Vagina (tissue), 2 donors: ENCODE results near the gene ZNF70. TPM values are rescaled to one million over a fixed set of nuclear protein-coding genes. Genes with fewer than 3 reads are reported as not detected.
"Not testable (repeated sequence)": the region's sequence is repeated elsewhere in the genome, so short reads cannot be mapped to it uniquely, and the experiment has no call there.

Source experiments
- DNase-seq, 2 donors: peaks; one replicate each; pipeline ENCODE4 v3.0.0-alpha.2; 2017; ENCODE audit errors: extremely low spot score in 2 of 2
- H3K27ac ChIP-seq: fragments of 200-600 bp; sonication (generic); one replicate; pipeline ENCODE4 v1.5.1; 2019
- H3K27me3 ChIP-seq: fragments of 200-600 bp; sonication (generic); one replicate; pipeline ENCODE4 v1.5.1; 2019
- H3K36me3 ChIP-seq, 2 donors: fragments of 200-600 bp; sonication (generic); one replicate each; pipeline ENCODE4 v1.5.1; 2017 to 2019
- H3K4me1 ChIP-seq: fragments of 200-600 bp; sonication (generic); one replicate; pipeline ENCODE4 v1.5.1; 2019
- H3K4me3 ChIP-seq, 2 donors: fragments of 200-600 bp; sonication (generic); 1 replicate in 1 of 2; 2 replicates in 1 of 2; pipeline ENCODE4 v1.5.1; 2016 to 2019
- H3K9me3 ChIP-seq: fragments of 200-600 bp; sonication (generic); one replicate; pipeline ENCODE4 v1.5.1; 2019
- CTCF ChIP-seq, 3 experiments: fragments of 450-650 bp in 2 of 3; fragments of 200-600 bp in 1 of 3; sonication (generic) in 1 of 3; IDR thresholded peaks; one replicate each; pipeline ENCODE4 v1.5.1; 2017 to 2019; ENCODE audit warnings: antibody characterized with exemption in 3 of 3, mild to moderate bottlenecking in 2 of 3, moderate library complexity in 2 of 3
- POLR2A ChIP-seq, 2 donors: fragments of 450-650 bp; IDR thresholded peaks; one replicate each; pipeline ENCODE4 v1.6.1; 2017; ENCODE audit warnings: antibody characterized with exemption in 2 of 2, mild to moderate bottlenecking in 2 of 2, moderate library complexity in 2 of 2
- POLR2AphosphoS5 ChIP-seq, 2 donors: sonication (generic); formaldehyde crosslinking; IDR thresholded peaks; one replicate each; pipeline ENCODE4 v1.9.0; 2017; ENCODE audit warnings: antibody characterized with exemption in 2 of 2, mild to moderate bottlenecking in 2 of 2, low read depth in 1 of 2; ENCODE audit not compliant: insufficient read depth in 1 of 2
- intact Hi-C: fragments of 100-400 bp; cut with DNase I; formaldehyde crosslinking; loops from one replicate; pipeline ENCODE4 v1.15.1; 2023
- total RNA-seq: library from RNA; depleted of rRNA; stranded (reverse); fragments of >200 nt; gene quantifications from one replicate; pipeline ENCODE4 v1.2.3, GENCODE V29; 2016

ZNF70 gene
- total RNA-seq, 1 donor from 2014 or later: 4.9 TPM

GRCh38 chr22:23742505-23743264 is 8.2 kb downstream of the ZNF70 start:
- Histone ChIP-seq H3K27ac (no peak overlapping the region), H3K36me3 (peaks cover 6 to 20% of the 10 kb centered on the region in 2 donors), H3K9me3 (no peaks in the 10 kb centered on the region), H3K4me1 (no peaks in the 10 kb centered on the region), H3K4me3 (no peak overlapping the region), H3K27me3 (no peaks in the 10 kb centered on the region)
- intact Hi-C loops: no loop called here
- no peak for TF ChIP-seq POLR2A (IDR thresholded peaks at IDR 0.05)
- TF ChIP-seq CTCF (IDR thresholded peaks at IDR 0.05): no peak
- DNase-seq: no peak

GRCh38 chr22:23737696-23738095 is 13.2 kb downstream of the ZNF70 start:
- Histone ChIP-seq H3K27me3 (no peaks in the 10 kb centered on the region), H3K9me3 (no peaks in the 10 kb centered on the region), H3K36me3 (no peaks in the 10 kb centered on the region), H3K27ac (no peak overlapping the region), H3K4me3 (no peak overlapping the region), H3K4me1 (no peaks in the 10 kb centered on the region)
- DNase-seq: no peak
- intact Hi-C loops: no loop called here
- TF ChIP-seq CTCF (IDR thresholded peaks at IDR 0.05): no peak
- no peak for TF ChIP-seq POLR2A (IDR thresholded peaks at IDR 0.05)
- no peak for TF ChIP-seq POLR2AphosphoS5 (IDR thresholded peaks at IDR 0.05; ENCODE audit: insufficient read depth in 1 of 2, low read depth in 1 of 2)

GRCh38 chr22:23728108-23728507 is 22.8 kb downstream of the ZNF70 start:
- DNase-seq, H3K36me3 ChIP-seq, H3K4me3 ChIP-seq, H3K4me1 ChIP-seq, intact Hi-C loops, H3K27me3 ChIP-seq, H3K9me3 ChIP-seq, H3K27ac ChIP-seq: not testable (repeated sequence)

GRCh38 chr22:23722724-23723123 is 28.2 kb downstream of the ZNF70 start:
- no peaks in the 10 kb centered on the region for H3K27me3 ChIP-seq
- no peak for DNase-seq
- TF ChIP-seq POLR2AphosphoS5 (IDR thresholded peaks at IDR 0.05; ENCODE audit: insufficient read depth in 1 of 2, low read depth in 1 of 2) (no peak), CTCF (IDR thresholded peaks at IDR 0.05) (no peak), POLR2A (IDR thresholded peaks at IDR 0.05) (no peak)
- no peak overlapping the region for H3K4me3 ChIP-seq
- no peak overlapping the region for H3K27ac ChIP-seq
- H3K36me3 ChIP-seq: no peaks in the 10 kb centered on the region
- intact Hi-C loops: no loop called here
- peaks cover under 1% of the 10 kb centered on the region for H3K4me1 ChIP-seq
- no peaks in the 10 kb centered on the region for H3K9me3 ChIP-seq

- TF ChIP-seq CTCF (IDR thresholded peaks at IDR 0.05) (no peak), POLR2A (IDR thresholded peaks at IDR 0.05) (no peak), POLR2AphosphoS5 (IDR thresholded peaks at IDR 0.05; ENCODE audit: insufficient read depth in 1 of 2, low read depth in 1 of 2) (no peak)
- intact Hi-C loops: no loop called here
- Histone ChIP-seq H3K4me1 (peaks cover 5% of the 10 kb centered on the region), H3K27ac (no peak overlapping the region), H3K27me3 (no peaks in the 10 kb centered on the region), H3K36me3 (no peaks in the 10 kb centered on the region), H3K9me3 (no peaks in the 10 kb centered on the region), H3K4me3 (no peak overlapping the region)
- no peak for DNase-seq
Observed at GRCh38 chr22:23722160-23722559, 28.8 kb downstream of the ZNF70 start.
